ENCODE measurements around the gene OBSL1.

Gene OBSL1

GRCh38 chr2:219530048-219530963 lies 41.0 kb downstream of the OBSL1 start:
- DNase-seq, result peak; percentile 85

DNA sequence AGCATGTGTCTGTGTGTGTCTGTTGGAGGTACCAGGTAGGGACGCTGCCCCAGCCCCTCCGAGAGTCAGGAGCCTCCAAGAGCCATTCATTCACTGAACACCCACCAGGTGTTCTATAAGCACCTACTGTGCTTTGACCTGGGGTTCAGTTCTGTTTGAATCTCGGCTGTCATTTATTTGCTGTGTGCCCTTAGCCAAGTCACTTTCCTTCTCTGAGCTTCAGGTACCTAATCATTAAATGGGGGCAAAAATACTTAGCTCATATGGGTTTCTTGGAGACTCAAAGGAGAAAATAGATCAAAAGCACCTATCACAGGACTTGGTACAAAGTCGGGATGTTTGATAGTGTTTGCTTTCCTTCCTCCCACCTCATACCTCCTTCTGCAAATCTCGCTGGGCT lies 43.9 kb downstream of the OBSL1 start:
- DNase-seq, result no peak

DNA sequence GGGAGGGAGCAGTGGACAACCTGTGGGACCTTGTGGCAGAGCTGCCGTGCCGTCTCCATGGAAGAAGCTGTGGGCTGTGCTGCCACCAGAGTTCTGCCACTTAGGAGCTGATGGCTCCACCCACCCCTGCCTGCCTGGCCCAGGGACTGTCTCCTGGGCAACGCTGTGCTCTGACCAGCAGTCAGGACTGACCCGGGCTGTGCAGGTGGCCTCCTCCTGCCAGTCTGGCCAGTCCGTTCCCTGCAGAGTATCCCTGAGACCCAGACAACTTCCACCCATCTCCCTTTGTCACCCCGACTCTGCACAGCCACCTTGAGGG lies 44.3 kb downstream of the OBSL1 start:
- no peak for DNase-seq

GRCh38 chr2:219526320-219527075 lies 44.8 kb downstream of the OBSL1 start:
- DNase-seq, result no peak

GRCh38 chr2:219525533-219526232 lies 45.7 kb downstream of the OBSL1 start:
- no peak for DNase-seq

DNA sequence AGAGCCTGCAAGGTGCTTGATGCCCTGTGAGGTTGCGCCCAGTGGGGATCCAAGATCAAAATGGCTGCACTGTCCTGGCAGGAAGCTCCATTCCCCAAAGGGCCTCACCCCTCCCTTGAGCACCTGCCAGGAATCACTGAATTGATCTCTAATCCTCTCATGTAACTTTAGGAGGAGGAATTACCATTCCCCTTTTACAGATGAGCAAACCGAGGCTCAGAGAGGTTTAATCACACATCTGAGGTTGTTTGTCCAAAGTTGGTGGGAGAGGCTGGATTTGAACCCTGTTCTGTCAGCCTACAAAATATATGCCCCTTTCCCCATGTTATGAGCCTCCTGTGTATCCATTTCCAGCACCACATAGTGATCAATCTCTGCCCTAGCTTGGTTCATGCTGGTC lies 46.5 kb downstream of the OBSL1 start:
- DNase-seq, result no peak

DNA sequence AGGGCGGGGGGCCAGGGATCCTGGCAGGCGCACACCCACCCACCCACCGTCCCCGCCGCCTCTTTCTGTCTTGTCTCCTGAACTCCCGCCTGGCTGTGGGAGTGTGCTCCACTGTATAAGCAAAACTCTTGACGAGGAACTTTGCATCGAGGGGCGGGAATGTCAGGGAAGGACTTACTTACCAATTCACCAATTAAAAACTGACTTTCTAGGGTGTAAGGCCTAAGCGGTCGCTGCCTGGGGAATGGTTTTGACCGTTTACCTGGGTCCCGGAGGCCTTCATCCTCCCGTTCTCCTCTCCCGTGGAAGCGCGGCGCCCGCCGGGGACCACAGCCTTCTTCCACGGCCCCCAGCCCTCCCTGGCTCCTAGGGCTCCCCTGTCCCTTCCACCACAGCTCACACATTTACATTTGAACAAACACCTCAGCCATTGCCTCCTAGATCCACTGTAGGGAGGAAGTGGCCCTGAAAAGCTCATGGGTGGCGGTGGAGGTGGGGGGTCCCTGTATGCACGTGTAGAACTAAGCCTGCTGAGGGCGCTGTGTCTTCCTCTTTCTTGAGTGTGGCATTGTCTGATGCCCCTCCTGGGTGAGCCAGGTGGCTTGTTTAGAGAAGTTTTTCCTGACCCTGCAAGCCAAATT lies 48.2 kb downstream of the OBSL1 start:
- no peak for DNase-seq

DNA sequence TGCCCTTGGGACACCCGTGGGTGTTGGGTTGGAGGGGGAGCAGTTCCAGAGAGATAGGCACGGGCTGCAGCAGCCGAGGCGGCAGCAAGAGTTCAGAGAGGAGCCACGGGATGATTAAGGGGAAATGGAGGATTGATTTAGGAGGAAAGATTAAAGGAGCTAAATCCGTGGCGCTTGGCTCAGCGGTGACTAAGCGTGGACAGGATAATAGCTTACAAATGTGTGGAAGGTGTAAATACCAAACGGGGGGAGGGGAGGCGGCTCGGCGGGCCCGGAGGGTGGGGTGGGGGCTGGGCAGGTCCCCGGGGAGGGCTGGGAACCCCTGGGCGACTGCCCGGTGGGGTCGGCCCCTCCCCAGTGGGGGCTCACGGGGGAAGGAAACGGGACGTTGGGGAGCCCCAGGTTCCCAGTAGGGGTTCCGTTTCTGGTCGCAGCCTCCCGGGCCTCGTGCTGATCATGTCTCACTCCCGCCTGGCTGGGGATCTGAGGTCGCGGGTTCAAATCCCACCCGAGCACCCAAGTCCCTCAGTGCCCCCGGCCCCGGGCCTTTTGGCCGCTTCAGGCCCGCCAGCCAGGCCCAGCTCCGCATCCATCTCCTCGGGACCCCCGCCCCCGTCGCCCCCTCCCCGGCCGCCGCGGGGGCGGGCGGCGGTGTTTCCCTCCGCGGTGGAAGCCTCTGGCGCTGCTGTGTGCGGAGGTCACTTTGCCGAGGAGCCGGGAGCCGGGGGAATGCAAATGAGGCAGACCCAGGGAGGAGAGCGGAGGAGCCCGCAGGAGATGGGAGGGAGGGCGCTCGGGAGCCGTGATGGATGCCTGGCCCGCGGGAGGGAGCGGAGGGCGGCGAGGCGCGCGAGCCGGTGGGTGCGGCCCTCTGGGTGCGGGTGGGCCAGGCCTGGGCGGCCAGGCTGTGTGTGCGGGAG lies 49.0 kb downstream of the OBSL1 start:
- DNase-seq, result no peak

GRCh38 chr2:219521066-219521880 lies 50.1 kb downstream of the OBSL1 start:
- DNase-seq, result no peak

DNA sequence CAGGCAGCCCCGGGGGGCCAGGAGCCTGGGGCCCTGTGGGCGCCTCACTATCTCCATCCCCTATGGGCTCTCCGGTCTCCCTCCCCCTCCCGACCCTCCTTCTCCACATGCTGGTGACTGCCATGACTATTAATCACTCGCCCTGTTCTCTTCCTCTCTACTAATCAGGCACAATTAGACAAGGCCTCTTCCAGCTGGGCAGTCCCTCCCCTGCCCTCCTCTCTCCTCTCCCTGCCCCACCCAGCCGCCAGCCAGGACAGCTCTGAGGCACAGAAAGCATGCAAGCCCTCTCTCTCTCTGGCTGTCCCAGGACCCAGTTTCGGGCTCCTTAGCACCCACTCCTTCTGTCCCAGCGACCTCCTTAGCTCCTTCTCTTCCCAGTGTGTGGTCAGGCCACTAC lies 51.3 kb downstream of the OBSL1 start:
- no peak for DNase-seq

- DNase-seq, result no peak
These were observed 51.8 kb downstream of the OBSL1 start for GRCh38 chr2:219519526-219519916.

DNA sequence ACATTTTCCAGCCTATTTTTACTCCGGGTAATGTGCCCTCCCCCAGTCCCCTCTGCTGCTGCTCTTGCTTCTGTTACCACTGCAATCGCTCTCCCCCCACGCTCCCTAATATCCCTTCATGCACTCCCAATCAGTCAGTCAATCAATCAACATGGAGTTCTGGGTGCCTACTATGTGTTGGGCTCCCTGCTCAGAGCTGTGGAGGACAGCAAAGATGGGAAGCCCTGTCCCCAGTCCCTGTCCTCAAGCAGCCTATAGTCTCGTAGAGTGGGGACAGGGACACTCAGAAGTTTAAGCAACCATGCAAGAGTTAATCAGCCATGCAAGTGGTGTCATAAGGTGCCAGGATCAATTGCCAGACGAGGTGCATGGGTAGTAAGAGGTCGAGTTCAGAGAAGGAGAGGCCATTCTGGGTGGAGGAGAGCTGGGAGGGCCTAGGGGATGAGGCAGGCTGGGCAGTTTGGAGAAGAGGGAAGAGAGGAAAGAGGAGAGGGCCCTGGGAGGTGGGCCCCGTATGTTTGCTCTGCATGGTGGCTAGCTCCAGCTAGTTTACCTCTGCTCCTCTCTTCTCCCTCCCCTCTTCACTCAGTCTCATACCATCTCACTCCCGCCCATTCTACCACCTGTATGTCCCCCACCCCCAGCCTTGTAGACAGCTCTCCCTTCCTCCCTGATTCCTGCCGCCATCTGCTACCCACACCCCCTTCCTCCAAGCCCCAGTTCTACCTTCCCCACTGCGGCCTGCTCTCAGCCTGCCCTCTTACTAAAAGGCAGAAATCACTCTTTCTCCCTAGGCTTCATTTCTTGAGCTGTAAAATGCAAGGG lies 53.2 kb downstream of the OBSL1 start:
- no peak for DNase-seq

DNA sequence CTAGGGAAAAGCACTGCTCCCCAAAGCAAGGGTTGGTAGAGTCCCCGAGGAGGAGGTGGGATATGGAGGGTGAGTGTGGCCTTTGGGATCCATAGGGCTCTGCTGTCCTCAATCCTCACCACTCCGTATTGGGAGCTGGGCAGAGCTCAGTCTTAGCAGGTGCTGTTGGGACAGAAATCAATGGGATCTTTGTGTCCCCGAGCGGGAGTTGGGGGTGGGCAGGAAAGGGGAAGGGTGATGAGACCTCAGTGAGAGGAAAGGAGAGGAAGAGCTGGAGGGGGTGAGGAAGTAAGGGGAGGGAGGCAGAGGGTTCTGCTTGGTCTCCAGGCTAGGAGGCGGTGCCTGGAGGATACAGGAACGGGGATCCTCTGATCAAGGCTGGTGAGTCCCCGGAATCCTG lies 54.5 kb downstream of the OBSL1 start:
- no peak for DNase-seq

DNA sequence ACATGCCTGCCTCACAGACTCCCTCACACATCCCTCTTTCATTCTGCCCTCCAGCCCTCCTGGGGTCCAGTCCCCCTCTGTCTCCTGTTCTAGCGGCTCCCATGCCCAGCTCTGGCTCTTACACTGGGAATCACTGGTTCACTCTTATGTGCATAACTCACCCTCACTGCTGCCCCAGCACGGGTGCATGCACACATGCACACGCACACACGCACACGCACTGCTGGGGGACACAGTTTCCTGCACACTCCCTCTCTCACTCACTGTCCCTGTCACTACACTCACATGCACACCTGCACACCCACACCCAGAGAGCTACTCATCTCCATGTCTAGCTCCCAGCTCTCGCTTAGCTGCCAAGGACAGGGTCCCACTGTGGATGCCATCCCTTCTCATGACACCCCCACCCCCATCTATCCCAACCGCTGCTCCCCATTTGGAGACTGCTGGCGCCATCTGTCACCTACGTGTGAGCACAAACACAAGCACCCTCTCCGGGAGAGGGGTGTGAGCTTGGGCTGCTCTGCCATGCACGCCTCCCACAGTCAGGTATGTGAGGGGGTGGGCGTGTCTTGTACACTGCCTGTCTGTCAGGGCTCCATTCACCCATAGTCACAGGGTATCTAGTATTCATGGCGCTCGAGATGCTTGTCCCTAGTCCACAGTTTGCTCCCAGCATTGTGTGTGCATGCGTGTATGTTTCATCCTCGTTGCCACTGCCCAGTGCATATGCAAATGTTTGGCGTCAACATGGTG lies 55.3 kb downstream of the OBSL1 start:
- DNase-seq, result no peak

DNA sequence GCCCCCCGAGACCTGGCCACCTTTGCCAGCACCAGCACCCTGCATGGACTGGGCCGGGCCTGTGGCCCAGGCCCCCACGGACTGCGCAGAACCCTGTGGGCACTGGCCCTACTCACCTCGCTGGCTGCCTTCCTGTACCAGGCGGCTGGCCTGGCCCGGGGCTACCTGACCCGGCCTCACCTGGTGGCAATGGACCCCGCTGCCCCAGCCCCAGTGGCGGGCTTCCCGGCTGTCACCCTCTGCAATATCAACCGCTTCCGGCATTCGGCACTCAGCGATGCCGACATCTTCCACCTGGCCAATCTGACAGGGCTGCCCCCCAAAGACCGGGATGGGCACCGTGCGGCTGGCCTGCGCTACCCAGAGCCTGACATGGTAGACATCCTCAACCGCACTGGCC lies 56.5 kb downstream of the OBSL1 start:
- DNase-seq, result no peak

DNA sequence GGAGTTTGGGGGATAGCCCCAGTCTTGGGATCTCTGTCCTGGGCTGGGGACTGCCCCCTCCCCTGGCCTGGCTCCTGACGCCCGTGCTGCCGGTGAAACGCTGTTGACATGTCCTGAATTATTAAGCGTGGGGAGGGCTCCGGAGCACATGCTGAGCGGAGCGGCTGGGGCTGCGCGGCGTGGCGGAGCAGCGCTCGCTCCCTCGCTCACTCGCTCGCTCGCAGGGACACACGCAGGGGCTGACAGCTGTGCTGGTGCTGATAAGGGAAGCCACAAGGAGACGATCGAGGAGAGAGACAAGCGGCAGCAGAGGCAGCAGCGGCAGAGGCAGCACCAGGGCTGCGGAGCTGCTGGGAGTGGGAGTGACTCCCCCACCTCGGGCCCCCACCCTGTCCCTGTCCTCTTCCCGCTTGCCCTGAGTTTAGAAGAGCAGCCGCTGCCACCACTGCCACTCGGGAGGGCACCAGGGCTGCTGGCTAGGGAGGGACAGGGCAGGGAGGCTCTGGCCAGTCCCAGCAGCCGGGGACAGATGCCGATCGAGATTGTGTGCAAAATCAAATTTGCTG lies 57.1 kb downstream of the OBSL1 start, which contains the start of gene ASIC4:
Gene ASIC4, plus strand, starts transcription at position 287 of the 566 bp plus-strand sequence. Its CDS starts 243 bp downstream, at position 530.
- DNase-seq, result no peak

GRCh38 chr2:219513787-219514186 lies 57.6 kb downstream of the OBSL1 start:
- no peak for DNase-seq

GRCh38 chr2:219512524-219513216 lies 58.7 kb downstream of the OBSL1 start:
- DNase-seq, result no peak

Measured in CD4-positive, alpha-beta T cell treated with Interleukin-12 subunit alpha and Interleukin-12 subunit beta, for 1 hour (primary cell).